Calu3 (cell line): ENCODE data around the gene PANX2. TPM values are rescaled to one million over a fixed set of nuclear protein-coding genes. Genes with fewer than 3 reads are reported as not detected.

ENCODE experiments used
- Bru-seq: library from RNA; stranded (reverse); fragments of 400-500 nt; gene quantifications from one replicate; lab custom pipeline; 2021; lab: Mats Ljungman, UMichigan
- BruChase-seq, 2 experiments: library from RNA; stranded (reverse); fragments of 400-500 nt; gene quantifications; one replicate each; lab custom pipeline; 2021; lab: Mats Ljungman, UMichigan
- BruUV-seq: library from RNA; stranded (reverse); fragments of 400-500 nt; replicated peaks from 2 replicates; lab custom pipeline; 2021; lab: Mats Ljungman, UMichigan
- CTCF ChIA-PET: fragments of 300-600 bp; sonication (Branson Sonifier 250); formaldehyde crosslinking; loops from one replicate; lab custom pipeline; 2022; ENCODE audit warnings: antibody characterized with exemption; lab: Charles Lee
- DNase-seq: peaks from one replicate; pipeline ENCODE4 v3.0.0; 2022
- H3K27ac Mint-ChIP-seq: one replicate; pipeline ENCODE4 v1.8.0; 2022; ENCODE audit warnings: mixed read lengths; ENCODE audit not compliant: unreplicated experiment
- H3K27me3 Mint-ChIP-seq: one replicate; pipeline ENCODE4 v1.8.0; 2022; ENCODE audit warnings: mixed read lengths; ENCODE audit not compliant: unreplicated experiment
- H3K36me3 Mint-ChIP-seq: one replicate; pipeline ENCODE4 v1.8.0; 2022; ENCODE audit warnings: mild to moderate bottlenecking, moderate library complexity, mixed read lengths; ENCODE audit not compliant: insufficient read depth, unreplicated experiment
- H3K4me1 Mint-ChIP-seq: one replicate; pipeline ENCODE4 v1.8.0; 2022; ENCODE audit warnings: mild to moderate bottlenecking, low read depth, mixed read lengths; ENCODE audit not compliant: unreplicated experiment
- H3K4me3 Mint-ChIP-seq: one replicate; pipeline ENCODE4 v1.8.0; 2022; ENCODE audit warnings: mild to moderate bottlenecking, low read depth, moderate library complexity, mixed read lengths; ENCODE audit not compliant: unreplicated experiment
- H3K9me3 Mint-ChIP-seq: one replicate; pipeline ENCODE4 v1.8.0; 2022; ENCODE audit warnings: low read depth, mixed read lengths; ENCODE audit not compliant: unreplicated experiment
- intact Hi-C: fragments of 100-400 bp; cut with micrococcal nuclease; formaldehyde crosslinking; loops from one replicate; pipeline ENCODE4 v1.10.0; 2022; ENCODE audit not compliant: unreplicated experiment
- long read RNA-seq: library from polyadenylated mRNA; stranded (forward); transcript quantifications from one replicate; pipeline ENCODE4 v2.0.0, GENCODE V29; 2022
- total RNA-seq: library from RNA; stranded (reverse); gene quantifications from 2 replicates; pipeline ENCODE4 v1.2.3, GENCODE V29; 2022
- TF ChIP-seq, protein P1 (sequence below): fragments of 200-600 bp; IDR thresholded peaks from one replicate; pipeline ENCODE4 v1.8.0; 2022; ENCODE audit warnings: antibody characterized with exemption; ENCODE audit not compliant: unreplicated experiment

The PANX2 gene, protein sequence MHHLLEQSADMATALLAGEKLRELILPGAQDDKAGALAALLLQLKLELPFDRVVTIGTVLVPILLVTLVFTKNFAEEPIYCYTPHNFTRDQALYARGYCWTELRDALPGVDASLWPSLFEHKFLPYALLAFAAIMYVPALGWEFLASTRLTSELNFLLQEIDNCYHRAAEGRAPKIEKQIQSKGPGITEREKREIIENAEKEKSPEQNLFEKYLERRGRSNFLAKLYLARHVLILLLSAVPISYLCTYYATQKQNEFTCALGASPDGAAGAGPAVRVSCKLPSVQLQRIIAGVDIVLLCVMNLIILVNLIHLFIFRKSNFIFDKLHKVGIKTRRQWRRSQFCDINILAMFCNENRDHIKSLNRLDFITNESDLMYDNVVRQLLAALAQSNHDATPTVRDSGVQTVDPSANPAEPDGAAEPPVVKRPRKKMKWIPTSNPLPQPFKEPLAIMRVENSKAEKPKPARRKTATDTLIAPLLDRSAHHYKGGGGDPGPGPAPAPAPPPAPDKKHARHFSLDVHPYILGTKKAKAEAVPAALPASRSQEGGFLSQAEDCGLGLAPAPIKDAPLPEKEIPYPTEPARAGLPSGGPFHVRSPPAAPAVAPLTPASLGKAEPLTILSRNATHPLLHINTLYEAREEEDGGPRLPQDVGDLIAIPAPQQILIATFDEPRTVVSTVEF
- total RNA-seq (1.6 and 2.0 TPM in 2 replicates), Bru-seq, nascent RNA (percentile 13 among the genes with signal in this experiment), BruChase-seq, experiment 1, labeled RNA remaining after a 6-hour chase (percentile 26 among the genes with signal in this experiment), BruChase-seq, experiment 2, labeled RNA remaining after a 2-hour chase (percentile 25 among the genes with signal in this experiment)
- long read RNA-seq, partial matches to known transcripts = 0 of 1 reads
- long read RNA-seq, other reads (novel, unspliced or antisense) = 1 of 1 reads

DNA sequence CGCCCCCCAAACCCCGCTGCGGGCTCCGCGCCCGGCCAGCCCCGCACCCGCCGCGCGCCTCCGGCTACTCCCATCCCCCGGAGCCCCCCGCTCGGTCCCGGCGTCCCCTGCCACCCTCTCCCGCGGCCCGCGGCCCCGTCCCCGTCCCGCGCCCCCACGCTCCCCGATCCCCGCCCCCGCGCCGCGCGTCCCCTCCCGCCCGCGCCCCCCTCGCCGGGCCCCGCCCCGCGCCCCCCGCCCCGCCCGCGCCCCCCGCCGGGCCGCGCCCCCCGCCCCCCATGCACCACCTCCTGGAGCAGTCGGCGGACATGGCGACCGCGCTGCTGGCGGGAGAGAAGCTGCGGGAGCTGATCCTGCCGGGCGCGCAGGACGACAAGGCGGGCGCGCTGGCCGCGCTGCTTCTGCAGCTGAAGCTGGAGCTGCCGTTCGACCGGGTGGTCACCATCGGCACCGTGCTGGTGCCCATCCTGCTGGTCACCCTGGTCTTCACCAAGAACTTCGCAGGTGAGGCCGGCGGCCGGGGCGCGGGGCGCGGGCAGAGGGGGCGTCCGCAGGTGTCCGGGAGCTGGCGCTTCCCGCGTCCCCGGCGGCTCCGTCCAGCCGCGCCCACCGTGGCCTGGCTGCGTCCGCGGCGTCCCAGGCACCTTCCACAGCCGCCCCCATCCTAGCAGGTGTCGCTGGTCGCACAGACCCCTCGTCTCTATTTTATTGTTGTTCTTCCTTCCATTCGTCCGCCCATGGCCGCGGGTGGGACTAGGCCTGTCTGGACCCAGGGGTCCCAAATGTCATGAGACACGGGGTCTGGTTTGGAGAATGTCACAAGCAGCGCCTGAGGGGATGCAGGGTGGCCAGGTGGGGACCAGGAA lies at the start of gene PANX2:
PANX2 (plus strand) TSS at position 279 of the 866 bp plus-strand sequence; CDS start at position 279, 0 bp downstream.
- H3K27ac Mint-ChIP-seq = peak within 1 kb of the TSS; percentile 43
- H3K27me3 Mint-ChIP-seq = peaks cover 48% of the 10 kb centered on the region
- peaks cover 21% of the 10 kb centered on the region for H3K36me3 Mint-ChIP-seq
- DNase-seq = no peak
- intact Hi-C loops = no loop called here
- peak within 1 kb of the TSS; percentile 69 for H3K4me3 Mint-ChIP-seq
- TF ChIP-seq, protein P1, sequence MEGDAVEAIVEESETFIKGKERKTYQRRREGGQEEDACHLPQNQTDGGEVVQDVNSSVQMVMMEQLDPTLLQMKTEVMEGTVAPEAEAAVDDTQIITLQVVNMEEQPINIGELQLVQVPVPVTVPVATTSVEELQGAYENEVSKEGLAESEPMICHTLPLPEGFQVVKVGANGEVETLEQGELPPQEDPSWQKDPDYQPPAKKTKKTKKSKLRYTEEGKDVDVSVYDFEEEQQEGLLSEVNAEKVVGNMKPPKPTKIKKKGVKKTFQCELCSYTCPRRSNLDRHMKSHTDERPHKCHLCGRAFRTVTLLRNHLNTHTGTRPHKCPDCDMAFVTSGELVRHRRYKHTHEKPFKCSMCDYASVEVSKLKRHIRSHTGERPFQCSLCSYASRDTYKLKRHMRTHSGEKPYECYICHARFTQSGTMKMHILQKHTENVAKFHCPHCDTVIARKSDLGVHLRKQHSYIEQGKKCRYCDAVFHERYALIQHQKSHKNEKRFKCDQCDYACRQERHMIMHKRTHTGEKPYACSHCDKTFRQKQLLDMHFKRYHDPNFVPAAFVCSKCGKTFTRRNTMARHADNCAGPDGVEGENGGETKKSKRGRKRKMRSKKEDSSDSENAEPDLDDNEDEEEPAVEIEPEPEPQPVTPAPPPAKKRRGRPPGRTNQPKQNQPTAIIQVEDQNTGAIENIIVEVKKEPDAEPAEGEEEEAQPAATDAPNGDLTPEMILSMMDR = no peak
- CTCF ChIA-PET = interaction anchor here (0.6 kb wide), 1 partner anchor 18 kb away, joined by 7 read pairs; no protein-coding TSS in a partner anchor
- no peaks in the 10 kb centered on the region for H3K4me1 Mint-ChIP-seq
- no peaks in the 10 kb centered on the region for H3K9me3 Mint-ChIP-seq
- BruUV-seq = no TSS peak

DNA sequence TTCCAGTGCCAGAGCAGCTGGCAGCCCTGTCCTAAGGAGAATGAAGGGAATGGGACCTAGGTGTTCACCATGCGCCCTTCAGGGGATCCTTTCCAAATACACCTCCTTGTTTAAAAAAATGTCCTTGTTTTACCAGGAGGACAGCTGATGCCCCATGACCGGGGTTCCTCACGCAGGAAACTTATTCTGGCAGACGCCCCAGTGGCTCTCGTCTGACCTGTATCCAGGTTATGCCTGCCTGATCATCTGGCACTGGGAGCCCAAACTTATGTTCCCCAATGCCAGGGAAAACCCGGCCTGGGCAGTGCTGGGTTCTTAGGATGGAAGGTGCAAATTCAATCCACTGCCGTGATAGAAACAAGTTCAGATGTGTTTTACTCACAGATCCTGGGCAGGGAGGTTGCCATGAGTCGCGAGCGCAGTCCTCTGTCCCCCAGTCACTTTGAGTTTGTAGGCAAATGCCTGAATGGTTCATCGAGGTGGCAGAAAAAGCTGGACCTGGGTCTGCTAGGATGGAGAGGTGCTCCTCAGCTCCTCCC lies 49.3 kb upstream of the PANX2 start:
- no peak for DNase-seq
- intact Hi-C loops = no loop called here
- BruUV-seq = no TSS peak
- peaks cover 22% of the 10 kb centered on the region for H3K4me1 Mint-ChIP-seq
- H3K27me3 Mint-ChIP-seq = peaks cover 21% of the 10 kb centered on the region
- no peak overlapping the region for H3K4me3 Mint-ChIP-seq
- TF ChIP-seq, protein P1 = no peak
- peaks cover 4% of the 10 kb centered on the region for H3K36me3 Mint-ChIP-seq
- H3K27ac Mint-ChIP-seq = no peak overlapping the region
- peaks cover 6% of the 10 kb centered on the region for H3K9me3 Mint-ChIP-seq
- CTCF ChIA-PET = no interaction called here

DNA sequence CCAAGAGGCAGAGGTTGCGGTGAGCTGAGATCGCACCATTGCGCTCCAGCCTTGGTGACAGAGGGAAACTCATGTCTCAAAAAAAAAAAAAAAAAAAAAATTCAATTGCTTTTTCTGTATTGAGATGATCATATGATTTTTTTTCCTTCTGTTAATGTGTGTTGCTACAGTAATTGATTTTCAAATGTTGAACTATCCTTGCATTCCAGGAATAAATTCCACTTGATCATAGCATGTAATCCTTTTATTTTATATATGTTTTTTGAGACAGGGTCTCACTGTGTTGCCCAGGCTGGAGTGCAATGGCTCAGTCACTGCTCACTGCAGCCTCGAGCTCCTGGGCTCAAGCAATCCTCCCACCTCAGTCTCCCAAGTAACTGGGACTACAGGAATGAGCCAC lies 47.4 kb upstream of the PANX2 start:
- Mint-ChIP-seq H3K4me3 (no peak overlapping the region), H3K4me1 (peaks cover 21% of the 10 kb centered on the region), H3K36me3 (peaks cover 4% of the 10 kb centered on the region), H3K27me3 (peaks cover 36% of the 10 kb centered on the region), H3K27ac (no peak overlapping the region), H3K9me3 (peaks cover 6% of the 10 kb centered on the region)
- TF ChIP-seq, protein P1 = no peak
- no TSS peak for BruUV-seq
- intact Hi-C loops = no loop called here
- CTCF ChIA-PET = no interaction called here
- no peak for DNase-seq
